K562 (cell line): ENCODE data around the gene TSPAN1. TPM values are rescaled to one million over a fixed set of nuclear protein-coding genes. Genes with fewer than 3 reads are reported as not detected.
A peak's percentile ranks its signal among the peaks of the same experiment; 100 is the strongest.

ENCODE experiments used
- CBFA2T2 ChIP-seq: fragments of 450-650 bp; conservative IDR thresholded peaks from 2 replicates; pipeline ENCODE4 v1.6.1; 2017; ENCODE audit warnings: mild to moderate bottlenecking
- CBFA2T3 ChIP-seq: fragments of 450-650 bp; IDR thresholded peaks from 2 replicates; pipeline ENCODE4 v1.6.1; 2017
- CREB1 ChIP-seq, 2 experiments: sonication (generic) in 1 of 2; formaldehyde crosslinking in 1 of 2; IDR thresholded peaks; 2 replicates each; pipeline versions ENCODE4 v1.6.1 to v1.8.0; 2012 to 2022; ENCODE audit warnings: inconsistent platforms in 1 of 2, mild to moderate bottlenecking in 1 of 2, missing genetic modification reagents in 1 of 2, moderate library complexity in 1 of 2
- EGR1 ChIP-seq: fragments of 450-650 bp; conservative IDR thresholded peaks from 2 replicates; pipeline ENCODE4 v1.6.1; 2017; ENCODE audit warnings: mild to moderate bottlenecking
- ETV6 ChIP-seq, 3 experiments: fragments of 150-350 bp in 1 of 3; sonication (generic) in 1 of 3; formaldehyde crosslinking in 1 of 3; IDR thresholded peaks; 2 replicates each; pipeline versions ENCODE4 v1.6.1 to v1.8.0; 2014 to 2022; ENCODE audit warnings: borderline replicate concordance in 2 of 3, low read depth in 2 of 3, antibody characterized with exemption in 1 of 3, low read length in 1 of 3, mild to moderate bottlenecking in 1 of 3, missing genetic modification reagents in 1 of 3
- FOXM1 ChIP-seq, 2 experiments: fragments of 450-650 bp in 1 of 2; sonication (generic) in 1 of 2; formaldehyde crosslinking in 1 of 2; IDR thresholded peaks; 2 replicates each; pipeline versions ENCODE4 v1.6.1 to v1.9.0; 2017 to 2022; ENCODE audit warnings: low read depth in 2 of 2, mild to moderate bottlenecking in 2 of 2, missing genetic modification reagents in 1 of 2, moderate library complexity in 1 of 2
- HLTF ChIP-seq: fragments of 450-650 bp; IDR thresholded peaks from 2 replicates; pipeline ENCODE4 v1.6.1; 2016
- HMBOX1 ChIP-seq: sonication (generic); IDR thresholded peaks from 2 replicates; pipeline ENCODE4 v1.6.1; 2016
- HSF4 ChIP-seq: fragments of 250-450 bp; sonication (Bioruptor Pico); IDR thresholded peaks from 2 replicates; pipeline ENCODE4 v2.1.2; 2022; ENCODE audit warnings: mild to moderate bottlenecking, moderate library complexity, borderline replicate concordance
- KAT8 ChIP-seq: fragments of 450-650 bp; IDR thresholded peaks from 2 replicates; pipeline ENCODE4 v1.6.1; 2016; ENCODE audit warnings: low read depth, mild to moderate bottlenecking
- MCM3 ChIP-seq: fragments of 450-650 bp; IDR thresholded peaks from 2 replicates; pipeline ENCODE4 v1.6.1; 2016
- MEF2D ChIP-seq: conservative IDR thresholded peaks from 2 replicates; pipeline ENCODE4 v1.6.1; 2016; ENCODE audit warnings: low read depth, missing genetic modification characterization, missing compliant biosample characterization
- PRMT5 ChIP-seq: sonication (generic); formaldehyde crosslinking; IDR thresholded peaks from 2 replicates; pipeline ENCODE4 v1.5.0; 2020; ENCODE audit warnings: missing genetic modification reagents
- SMAD1 ChIP-seq: fragments of 150-350 bp; IDR thresholded peaks from 2 replicates; pipeline ENCODE4 v1.6.1; 2014; ENCODE audit warnings: low read length, low read depth; ENCODE audit not compliant: partially characterized antibody
- SNRNP70 ChIP-seq: fragments of 200-400 bp; formaldehyde crosslinking; optimal IDR thresholded peaks from 2 replicates; pipeline ENCODE3; 2017; ENCODE audit warnings: low read depth, low read length
- TFE3 ChIP-seq: fragments of 450-650 bp; formaldehyde crosslinking; IDR thresholded peaks from 2 replicates; pipeline ENCODE4 v1.4.0; 2020; ENCODE audit warnings: mild to moderate bottlenecking, mixed read lengths
- ZC3H4 ChIP-seq: sonication (generic); formaldehyde crosslinking; IDR thresholded peaks from 2 replicates; pipeline ENCODE4 v1.9.0; 2021; ENCODE audit warnings: missing genetic modification reagents, borderline replicate concordance
- ZNF134 ChIP-seq: fragments of 250-450 bp; sonication (Bioruptor Pico); conservative IDR thresholded peaks from 2 replicates; pipeline ENCODE4 v1.4.0; 2020
- ZNF23 ChIP-seq: fragments of 250-450 bp; sonication (Bioruptor Pico); IDR thresholded peaks from 2 replicates; pipeline ENCODE4 v1.4.0; 2020; ENCODE audit warnings: mild to moderate bottlenecking
- ZNF668 ChIP-seq: fragments of 250-450 bp; sonication (Bioruptor Pico); IDR thresholded peaks from 2 replicates; pipeline ENCODE4 v1.8.0; 2022; ENCODE audit warnings: mild to moderate bottlenecking, inconsistent platforms
- ZNF830 ChIP-seq: fragments of 250-450 bp; sonication (Bioruptor Pico); IDR thresholded peaks from 2 replicates; pipeline ENCODE4 v1.5.0; 2021; ENCODE audit warnings: mild to moderate bottlenecking
- ZSCAN29 ChIP-seq: fragments of 450-650 bp; IDR thresholded peaks from 2 replicates; pipeline ENCODE4 v1.6.1; 2017
- polyA plus RNA-seq, 8 experiments: library from polyadenylated mRNA; depleted of rRNA in 4 of 8; stranded (reverse) in 5 of 8; unstranded in 3 of 8; fragments of >200 nt; fragmentation: Nextera tagmentation in 2 of 8; fragmentation: Illumina TruSeq in 1 of 8; extraction: Ambion mirVana in 2 of 8; extraction: Trizol in 1 of 8; gene quantifications; 2 replicates each; pipeline versions ENCODE4 v1.2.1 to v1.2.3, GENCODE V29; 2011 to 2014; ENCODE audit warnings: inconsistent platforms in 1 of 8, missing spikeins in 1 of 8
- total RNA-seq, 7 experiments: library from RNA; depleted of rRNA in 6 of 7; stranded (reverse); fragments of >200 nt in 6 of 7; fragmentation: Illumina TruSeq in 2 of 7; extraction: Trizol in 2 of 7; gene quantifications; 2 replicates each; pipeline versions ENCODE4 v1.2.1 to v1.2.3, GENCODE V29; 2011 to 2021; ENCODE audit warnings: low replicate concordance in 1 of 7
- TF ChIP-seq, protein P1 (sequence below): fragments of 450-650 bp; formaldehyde crosslinking; IDR thresholded peaks from 2 replicates; pipeline ENCODE4 v1.4.0; 2020; ENCODE audit warnings: mild to moderate bottlenecking, moderate library complexity
- TF ChIP-seq, protein P2 (sequence below): fragments of 150-350 bp; IDR thresholded peaks from 2 replicates; pipeline ENCODE4 v1.6.1; 2014; ENCODE audit warnings: low read depth, mild to moderate bottlenecking, low read length, borderline replicate concordance

TSPAN1 gene
- total and polyA plus RNA-seq, 9 of the 15 experiments (the other 6 are each of a cell fraction or from before 2014, with no cell fraction given), result 0.58 TPM; not detected in 8

DNA sequence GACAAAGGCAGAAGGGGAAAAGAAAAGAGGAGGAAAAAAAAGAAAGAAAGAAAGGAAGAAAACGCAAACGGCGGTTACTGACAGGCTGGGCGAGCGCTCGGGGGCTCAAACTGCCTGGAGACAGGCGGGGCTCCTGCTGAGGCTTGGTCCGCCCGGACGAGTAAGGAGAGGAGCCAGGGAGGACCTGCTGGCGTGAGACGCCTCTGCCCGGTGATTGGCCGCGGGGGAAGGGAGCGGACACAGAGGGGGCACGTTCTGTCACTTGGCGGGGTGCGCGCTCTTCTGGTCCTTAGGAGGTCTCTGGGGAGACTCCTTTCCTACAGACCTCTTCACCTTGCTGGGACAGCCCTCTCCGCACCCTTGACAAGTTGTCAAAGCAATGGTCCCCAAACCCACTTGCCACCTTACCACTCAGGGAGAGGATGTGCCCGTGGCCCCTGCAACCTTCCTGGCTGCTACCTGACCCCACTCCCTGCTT lies 41.7 kb upstream of the TSPAN1 start (continued):
- TF ChIP-seq KAT8, result no peak
- TF ChIP-seq, protein P1, sequence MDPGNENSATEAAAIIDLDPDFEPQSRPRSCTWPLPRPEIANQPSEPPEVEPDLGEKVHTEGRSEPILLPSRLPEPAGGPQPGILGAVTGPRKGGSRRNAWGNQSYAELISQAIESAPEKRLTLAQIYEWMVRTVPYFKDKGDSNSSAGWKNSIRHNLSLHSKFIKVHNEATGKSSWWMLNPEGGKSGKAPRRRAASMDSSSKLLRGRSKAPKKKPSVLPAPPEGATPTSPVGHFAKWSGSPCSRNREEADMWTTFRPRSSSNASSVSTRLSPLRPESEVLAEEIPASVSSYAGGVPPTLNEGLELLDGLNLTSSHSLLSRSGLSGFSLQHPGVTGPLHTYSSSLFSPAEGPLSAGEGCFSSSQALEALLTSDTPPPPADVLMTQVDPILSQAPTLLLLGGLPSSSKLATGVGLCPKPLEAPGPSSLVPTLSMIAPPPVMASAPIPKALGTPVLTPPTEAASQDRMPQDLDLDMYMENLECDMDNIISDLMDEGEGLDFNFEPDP, result no peak
- TF ChIP-seq SMAD1, result no peak
- peak; percentile 6; the same call in 1 of the 2 replicates for TF ChIP-seq CREB1 (IDR thresholded peaks at IDR 0.05)
- TF ChIP-seq CREB1 (CRISPR knock-in tag; IDR thresholded peaks at IDR 0.05), result no peak
- no peak for TF ChIP-seq ZNF830 (CRISPR knock-in tag)
- no peak for TF ChIP-seq CBFA2T3
- no peak for TF ChIP-seq MCM3
- no peak for TF ChIP-seq HSF4 (CRISPR knock-in tag)
- TF ChIP-seq TFE3 (CRISPR knock-in tag), result no peak
- no peak for TF ChIP-seq ZNF134 (CRISPR knock-in tag)
- no peak for TF ChIP-seq ETV6 (IDR thresholded peaks at IDR 0.05; ENCODE audit: borderline replicate concordance in 1 of 2, low read depth in 2 of 2, low read length in 1 of 2)
- no peak for TF ChIP-seq ETV6 (CRISPR knock-in tag; IDR thresholded peaks at IDR 0.05; ENCODE audit: borderline replicate concordance)
- TF ChIP-seq ZNF668, result no peak
- no peak for TF ChIP-seq HLTF
- no peak for TF ChIP-seq EGR1
- no peak for TF ChIP-seq FOXM1 (IDR thresholded peaks at IDR 0.05; ENCODE audit: low read depth)
- peak; percentile 10; the same call in 1 of the 2 replicates for TF ChIP-seq FOXM1 (CRISPR knock-in tag; IDR thresholded peaks at IDR 0.05; ENCODE audit: low read depth)
- no peak for TF ChIP-seq PRMT5 (CRISPR knock-in tag)
- no peak for TF ChIP-seq ZC3H4 (CRISPR knock-in tag)
- no peak for TF ChIP-seq CBFA2T2
- no peak for TF ChIP-seq ZNF23 (CRISPR knock-in tag)
- no peak for TF ChIP-seq ZSCAN29
- TF ChIP-seq HMBOX1, result no peak
- TF ChIP-seq, protein P2, sequence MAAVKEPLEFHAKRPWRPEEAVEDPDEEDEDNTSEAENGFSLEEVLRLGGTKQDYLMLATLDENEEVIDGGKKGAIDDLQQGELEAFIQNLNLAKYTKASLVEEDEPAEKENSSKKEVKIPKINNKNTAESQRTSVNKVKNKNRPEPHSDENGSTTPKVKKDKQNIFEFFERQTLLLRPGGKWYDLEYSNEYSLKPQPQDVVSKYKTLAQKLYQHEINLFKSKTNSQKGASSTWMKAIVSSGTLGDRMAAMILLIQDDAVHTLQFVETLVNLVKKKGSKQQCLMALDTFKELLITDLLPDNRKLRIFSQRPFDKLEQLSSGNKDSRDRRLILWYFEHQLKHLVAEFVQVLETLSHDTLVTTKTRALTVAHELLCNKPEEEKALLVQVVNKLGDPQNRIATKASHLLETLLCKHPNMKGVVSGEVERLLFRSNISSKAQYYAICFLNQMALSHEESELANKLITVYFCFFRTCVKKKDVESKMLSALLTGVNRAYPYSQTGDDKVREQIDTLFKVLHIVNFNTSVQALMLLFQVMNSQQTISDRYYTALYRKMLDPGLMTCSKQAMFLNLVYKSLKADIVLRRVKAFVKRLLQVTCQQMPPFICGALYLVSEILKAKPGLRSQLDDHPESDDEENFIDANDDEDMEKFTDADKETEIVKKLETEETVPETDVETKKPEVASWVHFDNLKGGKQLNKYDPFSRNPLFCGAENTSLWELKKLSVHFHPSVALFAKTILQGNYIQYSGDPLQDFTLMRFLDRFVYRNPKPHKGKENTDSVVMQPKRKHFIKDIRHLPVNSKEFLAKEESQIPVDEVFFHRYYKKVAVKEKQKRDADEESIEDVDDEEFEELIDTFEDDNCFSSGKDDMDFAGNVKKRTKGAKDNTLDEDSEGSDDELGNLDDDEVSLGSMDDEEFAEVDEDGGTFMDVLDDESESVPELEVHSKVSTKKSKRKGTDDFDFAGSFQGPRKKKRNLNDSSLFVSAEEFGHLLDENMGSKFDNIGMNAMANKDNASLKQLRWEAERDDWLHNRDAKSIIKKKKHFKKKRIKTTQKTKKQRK, result no peak
- no peak for TF ChIP-seq SNRNP70
- TF ChIP-seq MEF2D (tag), result no peak
